HFFc6 (cell line): ENCODE measurements around the gene MCAT. TPM values are rescaled to one million over a fixed set of nuclear protein-coding genes. Genes with fewer than 3 reads are reported as not detected.
A peak's percentile ranks its signal among the peaks of the same experiment; 100 is the strongest.

Source experiments
- DNase-seq: peaks from one replicate; pipeline ENCODE4 v3.0.0-alpha.2; 2018
- H3K27ac Mint-ChIP-seq: 2 replicates; pipeline ENCODE4 v1.8.0; 2020; ENCODE audit warnings: mild to moderate bottlenecking, mixed read lengths
- H3K27me3 Mint-ChIP-seq: 2 replicates; pipeline ENCODE4 v1.8.0; 2021; ENCODE audit warnings: mild to moderate bottlenecking, moderate library complexity, mixed read lengths; ENCODE audit not compliant: insufficient read depth
- H3K36me3 Mint-ChIP-seq: 2 replicates; pipeline ENCODE4 v1.8.0; 2021; ENCODE audit warnings: low read depth, mixed read lengths
- H3K4me1 Mint-ChIP-seq: 2 replicates; pipeline ENCODE4 v1.8.0; 2020; ENCODE audit warnings: low read depth, mixed read lengths
- H3K4me3 Mint-ChIP-seq: 2 replicates; pipeline ENCODE4 v1.8.0; 2020; ENCODE audit warnings: mild to moderate bottlenecking, moderate library complexity, mixed read lengths
- H3K9me3 Mint-ChIP-seq: 2 replicates; pipeline ENCODE4 v1.8.0; 2020; ENCODE audit warnings: mild to moderate bottlenecking, mixed read lengths
- CTCF ChIP-seq: fragments of 200-600 bp; sonication (generic); IDR thresholded peaks from 2 replicates; pipeline ENCODE4 v1.5.0; 2021; ENCODE audit warnings: antibody characterized with exemption, mild to moderate bottlenecking
- total RNA-seq, 6 experiments: library from RNA; stranded (reverse); fragmentation: NEBNext Ultra II Directional; extraction: Animal tissue kit (Norgen Biotek cat#: 25700); gene quantifications; 2 replicates in 1 of 6; 3 replicates in 5 of 6; pipeline ENCODE4 v1.2.3, GENCODE V29; 2021

The MCAT gene
- total RNA-seq, 6 experiments from 2014 or later, result 15.1 to 16.6 (median 15.6) TPM

GRCh38 chr22:43090130-43090789, 52.9 kb downstream of the MCAT start:
- H3K27me3 Mint-ChIP-seq, result no peaks in the 10 kb centered on the region; the same call in none of the 2 replicates
- H3K9me3 Mint-ChIP-seq, result no peaks in the 10 kb centered on the region; the same call in 1 of the 2 replicates
- H3K36me3 Mint-ChIP-seq, result 0 out of 2 replicates have a peak, but pooled peaks cover 5% of the 10 kb centered on the region
- H3K4me3 Mint-ChIP-seq, result peak overlapping the region; percentile 93
- peak overlapping the region; percentile 55 for H3K27ac Mint-ChIP-seq
- DNase-seq, result peak; percentile 78
- H3K4me1 Mint-ChIP-seq, result peaks cover 24% of the 10 kb centered on the region
- peak; percentile 72 for TF ChIP-seq CTCF

GRCh38 chr22:43088984-43089717, 54.0 kb downstream of the MCAT start, which contains the start of gene TTLL1:
TTLL1 (minus strand) TSS chr22:43089391; CDS start chr22:43075586, 13,805 bp downstream.
- DNase-seq, result peak; percentile 79
- Mint-ChIP-seq H3K9me3 (no peaks in the 10 kb centered on the region), H3K36me3 (0 out of 2 replicates have a peak, but pooled peaks cover 6% of the 10 kb centered on the region), H3K4me3 (peak within 1 kb of the TSS; percentile 93), H3K27ac (peak within 1 kb of the TSS; percentile 84), H3K27me3 (no peaks in the 10 kb centered on the region; the same call in 1 of the 2 replicates), H3K4me1 (peaks cover 23% of the 10 kb centered on the region)
- 0 out of 2 replicates have a peak, but pooled peaks have one; percentile 6 for TF ChIP-seq CTCF

- no peaks in the 10 kb centered on the region for H3K9me3 Mint-ChIP-seq
- H3K36me3 Mint-ChIP-seq, result 0 out of 2 replicates have a peak, but pooled peaks cover 6% of the 10 kb centered on the region
- no peak for DNase-seq
- H3K27ac Mint-ChIP-seq, result peak overlapping the region; percentile 69
- peaks cover 18% of the 10 kb centered on the region for H3K4me1 Mint-ChIP-seq
- TF ChIP-seq CTCF, result no peak
- peak overlapping the region; percentile 93 for H3K4me3 Mint-ChIP-seq
- no peaks in the 10 kb centered on the region; the same call in 1 of the 2 replicates for H3K27me3 Mint-ChIP-seq
Observed at GRCh38 chr22:43088627-43088983, 54.6 kb downstream of the MCAT start.

GRCh38 chr22:43085658-43086606, 57.3 kb downstream of the MCAT start:
- no peaks in the 10 kb centered on the region; the same call in none of the 2 replicates for H3K27me3 Mint-ChIP-seq

More at GRCh38 chr22:43085658-43086606, 57.3 kb downstream of the MCAT start:
- Mint-ChIP-seq H3K4me1 (peaks cover 17% of the 10 kb centered on the region), H3K27ac (no peak overlapping the region), H3K4me3 (no peak overlapping the region), H3K9me3 (no peaks in the 10 kb centered on the region), H3K36me3 (0 out of 2 replicates have a peak, but pooled peaks cover 6% of the 10 kb centered on the region)
- DNase-seq, result no peak
- TF ChIP-seq CTCF, result no peak

Other genes with a start within 250 kb of the MCAT start
- gene PACSIN2, start 128.2 kb downstream of the MCAT start, total RNA-seq, result 10 to 100 TPM; 69.8 to 97.3 (median 76.2) TPM
- 1 to 10 TPM; 5.7 to 7.7 (median 6.5) TPM for gene TTLL1, start 54.0 kb downstream of the MCAT start, total RNA-seq
- gene BIK, start 32.6 kb downstream of the MCAT start, total RNA-seq, result under 1 TPM in 1 of 6 experiments, not detected in 5; 0.20 TPM
- gene TSPO, start 8.2 kb upstream of the MCAT start, total RNA-seq, result 100 to 1,000 TPM; 325 to 442 (median 361) TPM
- gene TTLL12, start 43.7 kb upstream of the MCAT start, total RNA-seq, result 10 to 100 TPM; 33.9 to 42.4 (median 38.7) TPM
- gene SCUBE1, start 200.0 kb upstream of the MCAT start, total RNA-seq, result not detected